ENCODE measurements around the gene FALEC. TPM values are rescaled to one million over a fixed set of nuclear protein-coding genes. Genes with fewer than 3 reads are reported as not detected.

Gene FALEC
- total RNA-seq, 6 experiments from 2014 or later = 0.43 to 0.59 TPM; not detected in 4

DNA sequence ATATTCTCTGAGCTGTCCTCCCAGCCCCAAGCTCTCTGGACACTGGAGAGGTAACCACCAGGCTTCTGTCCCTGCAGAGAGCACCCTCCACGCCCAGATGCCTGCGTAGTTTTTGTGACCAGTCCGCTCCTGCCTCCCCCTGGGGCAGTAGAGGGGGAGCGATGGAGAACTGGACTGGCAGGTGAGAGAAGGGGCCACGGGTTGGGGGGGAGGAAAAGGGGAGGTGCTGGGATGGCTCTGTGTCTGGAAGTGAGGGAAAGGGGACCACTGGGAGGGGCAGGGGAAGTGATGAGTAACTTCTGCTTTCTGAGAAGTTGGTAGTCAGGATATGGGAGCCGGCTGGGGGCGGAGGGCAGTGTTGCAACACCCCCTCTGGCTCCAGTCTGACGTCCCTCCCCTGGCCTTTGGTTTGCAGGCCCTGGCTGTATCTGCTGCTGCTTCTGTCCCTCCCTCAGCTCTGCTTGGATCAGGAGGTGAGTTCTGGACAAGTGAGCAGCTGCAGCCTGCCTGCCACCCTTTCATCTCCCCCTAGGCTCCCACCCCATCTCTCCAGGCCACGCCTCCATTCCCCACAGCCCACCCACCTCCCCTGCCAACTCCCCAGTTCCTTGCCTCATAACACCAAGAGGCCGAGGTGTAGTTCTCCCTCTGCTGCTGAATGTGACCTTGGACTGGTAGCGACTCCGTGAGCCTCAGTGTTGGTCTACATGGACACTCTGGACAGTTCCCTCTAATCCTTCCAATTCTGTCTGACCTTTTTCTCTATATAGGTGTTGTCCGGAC, 36.8 kb downstream of the FALEC start:
- peaks cover 6% of the 10 kb centered on the region for H3K36me3 Mint-ChIP-seq (ENCODE audit: low read depth)
- peak; percentile 79 for DNase-seq
- H3K27ac Mint-ChIP-seq = peak overlapping the region; percentile 68
- H3K4me3 Mint-ChIP-seq = peak overlapping the region; percentile 55
- TF ChIP-seq, protein P1, sequence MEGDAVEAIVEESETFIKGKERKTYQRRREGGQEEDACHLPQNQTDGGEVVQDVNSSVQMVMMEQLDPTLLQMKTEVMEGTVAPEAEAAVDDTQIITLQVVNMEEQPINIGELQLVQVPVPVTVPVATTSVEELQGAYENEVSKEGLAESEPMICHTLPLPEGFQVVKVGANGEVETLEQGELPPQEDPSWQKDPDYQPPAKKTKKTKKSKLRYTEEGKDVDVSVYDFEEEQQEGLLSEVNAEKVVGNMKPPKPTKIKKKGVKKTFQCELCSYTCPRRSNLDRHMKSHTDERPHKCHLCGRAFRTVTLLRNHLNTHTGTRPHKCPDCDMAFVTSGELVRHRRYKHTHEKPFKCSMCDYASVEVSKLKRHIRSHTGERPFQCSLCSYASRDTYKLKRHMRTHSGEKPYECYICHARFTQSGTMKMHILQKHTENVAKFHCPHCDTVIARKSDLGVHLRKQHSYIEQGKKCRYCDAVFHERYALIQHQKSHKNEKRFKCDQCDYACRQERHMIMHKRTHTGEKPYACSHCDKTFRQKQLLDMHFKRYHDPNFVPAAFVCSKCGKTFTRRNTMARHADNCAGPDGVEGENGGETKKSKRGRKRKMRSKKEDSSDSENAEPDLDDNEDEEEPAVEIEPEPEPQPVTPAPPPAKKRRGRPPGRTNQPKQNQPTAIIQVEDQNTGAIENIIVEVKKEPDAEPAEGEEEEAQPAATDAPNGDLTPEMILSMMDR (IDR thresholded peaks at IDR 0.05) = no peak
- peaks cover 4% of the 10 kb centered on the region; the same call in 1 of the 2 replicates for H3K27me3 Mint-ChIP-seq (ENCODE audit: insufficient read depth)
- peaks cover 45% of the 10 kb centered on the region for H3K4me1 Mint-ChIP-seq (ENCODE audit: low read depth)
- H3K9me3 Mint-ChIP-seq = no peaks in the 10 kb centered on the region

DNA sequence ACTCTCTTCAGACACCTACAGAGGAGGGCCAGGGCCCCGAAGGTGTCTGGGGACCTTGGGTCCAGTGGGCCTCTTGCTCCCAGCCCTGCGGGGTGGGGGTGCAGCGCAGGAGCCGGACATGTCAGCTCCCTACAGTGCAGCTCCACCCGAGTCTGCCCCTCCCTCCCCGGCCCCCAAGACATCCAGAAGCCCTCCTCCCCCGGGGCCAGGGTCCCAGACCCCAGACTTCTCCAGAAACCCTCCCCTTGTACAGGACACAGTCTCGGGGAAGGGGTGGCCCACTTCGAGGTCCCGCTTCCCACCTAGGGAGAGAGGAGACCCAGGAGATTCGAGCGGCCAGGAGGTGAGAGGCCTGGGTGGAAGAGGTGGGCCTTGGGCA, 37.3 kb downstream of the FALEC start:
- no peaks in the 10 kb centered on the region for H3K9me3 Mint-ChIP-seq
- H3K36me3 Mint-ChIP-seq (ENCODE audit: low read depth) = peaks cover 6% of the 10 kb centered on the region
- peak overlapping the region; percentile 68 for H3K27ac Mint-ChIP-seq
- TF ChIP-seq, protein P1 (IDR thresholded peaks at IDR 0.05) = no peak
- H3K4me1 Mint-ChIP-seq (ENCODE audit: low read depth) = peaks cover 45% of the 10 kb centered on the region
- DNase-seq = no peak
- peak overlapping the region; percentile 55 for H3K4me3 Mint-ChIP-seq
- H3K27me3 Mint-ChIP-seq (ENCODE audit: insufficient read depth) = peaks cover 4% of the 10 kb centered on the region; the same call in 1 of the 2 replicates

DNA sequence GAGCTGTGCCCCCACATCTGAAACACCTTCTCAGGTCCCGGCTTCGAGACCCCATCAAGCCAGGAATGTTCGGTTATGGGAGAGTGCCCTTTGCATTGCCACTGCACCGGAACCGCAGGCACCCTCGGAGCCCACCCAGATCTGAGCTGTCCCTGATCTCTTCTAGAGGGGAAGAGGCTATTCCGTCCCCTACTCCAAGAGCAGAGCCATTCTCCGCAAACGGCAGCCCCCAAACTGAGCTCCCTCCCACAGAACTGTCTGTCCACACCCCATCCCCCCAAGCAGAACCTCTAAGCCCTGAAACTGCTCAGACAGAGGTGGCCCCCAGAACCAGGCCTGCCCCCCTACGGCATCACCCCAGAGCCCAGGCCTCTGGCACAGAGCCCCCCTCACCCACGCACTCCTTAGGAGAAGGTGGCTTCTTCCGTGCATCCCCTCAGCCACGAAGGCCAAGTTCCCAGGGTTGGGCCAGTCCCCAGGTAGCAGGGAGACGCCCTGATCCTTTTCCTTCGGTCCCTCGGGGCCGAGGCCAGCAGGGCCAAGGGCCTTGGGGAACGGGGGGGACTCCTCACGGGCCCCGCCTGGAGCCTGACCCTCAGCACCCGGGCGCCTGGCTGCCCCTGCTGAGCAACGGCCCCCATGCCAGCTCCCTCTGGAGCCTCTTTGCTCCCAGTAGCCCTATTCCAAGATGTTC, 38.0 kb downstream of the FALEC start:
- Mint-ChIP-seq H3K27me3 (ENCODE audit: insufficient read depth) (peaks cover 4% of the 10 kb centered on the region; the same call in 1 of the 2 replicates), H3K36me3 (ENCODE audit: low read depth) (peaks cover 6% of the 10 kb centered on the region), H3K4me1 (ENCODE audit: low read depth) (peaks cover 41% of the 10 kb centered on the region), H3K4me3 (no peak overlapping the region), H3K27ac (peak overlapping the region; percentile 33; the same call in 1 of the 2 replicates), H3K9me3 (no peaks in the 10 kb centered on the region)
- DNase-seq = no peak
- TF ChIP-seq, protein P1 (IDR thresholded peaks at IDR 0.05) = no peak

DNA sequence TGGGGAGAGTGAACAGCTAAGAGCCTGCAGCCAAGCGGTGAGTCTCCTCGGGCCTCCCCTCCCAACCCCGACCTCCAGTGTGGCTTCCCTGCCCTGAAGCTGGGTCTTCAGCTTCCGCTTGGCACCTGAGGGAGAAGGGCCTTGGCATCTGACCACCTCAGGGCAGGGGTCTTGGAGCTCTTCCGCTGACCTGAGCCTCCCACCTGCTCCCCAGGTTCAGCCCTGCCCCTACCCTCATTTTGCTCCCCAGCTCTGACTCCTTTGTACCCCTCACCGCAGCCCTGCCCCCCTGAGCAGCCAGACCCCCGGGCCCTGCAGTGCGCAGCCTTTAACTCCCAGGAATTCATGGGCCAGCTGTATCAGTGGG, 38.5 kb downstream of the FALEC start:
- TF ChIP-seq, protein P1 (IDR thresholded peaks at IDR 0.05) = no peak
- peaks cover 4% of the 10 kb centered on the region; the same call in 1 of the 2 replicates for H3K27me3 Mint-ChIP-seq (ENCODE audit: insufficient read depth)
- peaks cover 6% of the 10 kb centered on the region for H3K36me3 Mint-ChIP-seq (ENCODE audit: low read depth)
- H3K4me1 Mint-ChIP-seq (ENCODE audit: low read depth) = peaks cover 40% of the 10 kb centered on the region
- no peak overlapping the region for H3K4me3 Mint-ChIP-seq
- no peaks in the 10 kb centered on the region for H3K9me3 Mint-ChIP-seq
- no peak overlapping the region for H3K27ac Mint-ChIP-seq
- DNase-seq = no peak

DNA sequence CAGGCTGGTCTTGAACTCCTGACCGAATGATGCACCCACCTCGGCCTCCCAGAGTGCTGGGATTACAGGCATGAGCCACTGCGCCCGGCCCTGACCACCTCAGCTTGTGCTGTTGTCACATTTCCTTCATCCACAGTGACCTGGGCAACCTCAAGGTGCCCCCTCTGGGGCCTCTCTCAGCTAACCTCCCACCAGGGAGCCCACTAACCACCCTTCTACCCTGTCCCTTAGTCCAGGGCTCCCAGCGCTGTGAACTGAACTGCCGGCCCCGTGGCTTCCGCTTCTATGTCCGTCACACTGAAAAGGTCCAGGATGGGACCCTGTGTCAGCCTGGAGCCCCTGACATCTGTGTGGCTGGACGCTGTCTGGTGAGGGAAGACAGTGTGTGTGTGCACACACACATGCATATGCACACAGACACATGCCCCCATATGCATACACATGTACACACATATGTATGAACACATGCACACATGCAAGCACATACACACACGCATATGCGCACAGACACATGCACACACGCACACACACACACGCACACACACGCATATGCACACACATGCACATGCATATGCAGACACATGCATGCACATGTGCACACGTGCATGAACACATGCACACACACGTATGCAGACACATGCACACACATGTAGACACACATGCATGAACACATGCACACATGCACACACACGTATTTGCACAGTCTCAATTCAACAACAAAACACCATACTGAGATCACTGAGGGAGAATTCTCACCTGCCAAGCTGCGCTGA, 39.8 kb downstream of the FALEC start:
- DNase-seq = no peak
- Mint-ChIP-seq H3K27ac (no peak overlapping the region), H3K36me3 (ENCODE audit: low read depth) (peaks cover 6% of the 10 kb centered on the region), H3K27me3 (ENCODE audit: insufficient read depth) (no peaks in the 10 kb centered on the region; the same call in 1 of the 2 replicates), H3K4me3 (no peak overlapping the region), H3K4me1 (ENCODE audit: low read depth) (peaks cover 34% of the 10 kb centered on the region), H3K9me3 (no peaks in the 10 kb centered on the region)
- TF ChIP-seq, protein P1 (IDR thresholded peaks at IDR 0.05) = no peak

Measured in HFFc6 (cell line).